ENCODE data around the gene CAMK2G. TPM values are rescaled to one million over a fixed set of nuclear protein-coding genes. Genes with fewer than 3 reads are reported as not detected.

Gene CAMK2G
- total RNA-seq, 5 donors from 2014 or later (not counting 1 experiment from before 2014, with no cell fraction given): 50.6 to 59.9 (median 55.5) TPM

- H3K9me3 ChIP-seq: no peaks in the 10 kb centered on the region
- peaks cover 51 to 60% (median 52%) of the 10 kb centered on the region in 3 donors for H3K4me1 Mint-ChIP-seq
- H3K9me3 Mint-ChIP-seq: no peaks in the 10 kb centered on the region
- no peak overlapping the region for H3K27ac ChIP-seq (ENCODE audit: low read length)
- POLR2A ChIA-PET: interaction anchor here (0.5 to 1.2 kb wide), 9 partner anchors 9 to 489 kb away, joined by 3 to 11 read pairs (median 4); no protein-coding TSS in a partner anchor
- DNase-seq: no peak
- peak overlapping the region; percentile 50 to 89 (median 69) for H3K4me3 Mint-ChIP-seq
- peak overlapping the region in 1 of 2 donors; percentile 5 for H3K4me3 ChIP-seq (ENCODE audit: control insufficient read depth in 1 of 2, extremely low read depth in 1 of 2, low read length in 1 of 2)
- CTCF ChIA-PET: interaction anchor here in 1 of 2 donors (0.6 to 1.3 kb wide), 4 partner anchors 9 to 41 kb away, joined by 3 to 4 read pairs (median 3); partner anchors contain the start of gene CHCHD1
- ATAC-seq (replicated peaks in 1 of 4): no peak
- no peaks in the 10 kb centered on the region for H3K27me3 ChIP-seq (replicated peaks in 1 of 2; ENCODE audit: control insufficient read depth in 2 of 2, extremely low read depth in 1 of 2, insufficient read depth in 2 of 2, low read length in 1 of 2)
- H3K36me3 Mint-ChIP-seq: peaks cover 47% of the 10 kb centered on the region
- H3K27ac Mint-ChIP-seq: peak overlapping the region; percentile 26 to 74
- WGBS (ENCODE audit: insufficient coverage): no CpG with 5 or more reads among the region's 5 CpGs
- no peaks in the 10 kb centered on the region for H3K27me3 Mint-ChIP-seq
- peaks cover 15 to 60% of the 10 kb centered on the region in 2 donors for H3K36me3 ChIP-seq (ENCODE audit: control insufficient read depth in 2 of 2, extremely low read depth in 1 of 2, insufficient read depth in 1 of 2, low read length in 1 of 2)
- H3K4me1 ChIP-seq (ENCODE audit: control insufficient read depth in 1 of 2, extremely low read depth in 1 of 2, insufficient read depth in 2 of 2, low read length in 2 of 2): peaks cover 0 to 50% of the 10 kb centered on the region in 2 experiments
Observed at GRCh38 chr10:73809061-73809818, 65.1 kb downstream of the CAMK2G start.

- 87% methylated on average over 9 of the region's 16 CpGs for WGBS (ENCODE audit: insufficient coverage)
- H3K4me3 Mint-ChIP-seq: peak overlapping the region in 2 of 3 donors; percentile 14 to 89
- H3K9me3 Mint-ChIP-seq: no peaks in the 10 kb centered on the region
- H3K27me3 ChIP-seq (replicated peaks in 1 of 2; ENCODE audit: control insufficient read depth in 2 of 2, extremely low read depth in 1 of 2, insufficient read depth in 2 of 2, low read length in 1 of 2): no peaks in the 10 kb centered on the region
- H3K27ac ChIP-seq (ENCODE audit: low read length): no peak overlapping the region
- no peaks in the 10 kb centered on the region for H3K9me3 ChIP-seq
- H3K36me3 Mint-ChIP-seq: peaks cover 49% of the 10 kb centered on the region
- H3K4me1 Mint-ChIP-seq: peaks cover 57 to 59% (median 58%) of the 10 kb centered on the region in 3 donors
- peaks cover 0 to 50% of the 10 kb centered on the region in 2 experiments for H3K4me1 ChIP-seq (ENCODE audit: control insufficient read depth in 1 of 2, extremely low read depth in 1 of 2, insufficient read depth in 2 of 2, low read length in 2 of 2)
- no peaks in the 10 kb centered on the region for H3K27me3 Mint-ChIP-seq
- peaks cover 14 to 63% of the 10 kb centered on the region in 2 donors for H3K36me3 ChIP-seq (ENCODE audit: control insufficient read depth in 2 of 2, extremely low read depth in 1 of 2, insufficient read depth in 1 of 2, low read length in 1 of 2)
- ChIA-PET CTCF (interaction anchor here in 1 of 2 donors (1.3 kb wide), 1 partner anchor 40 kb away, joined by 3 read pairs; no protein-coding TSS in a partner anchor), POLR2A (interaction anchor here (0.6 to 1.0 kb wide), 5 partner anchors 8 to 490 kb away, joined by 3 to 11 read pairs (median 5); no protein-coding TSS in a partner anchor)
- H3K4me3 ChIP-seq (ENCODE audit: control insufficient read depth in 1 of 2, extremely low read depth in 1 of 2, low read length in 1 of 2): no peak overlapping the region
- DNase-seq: no peak
- no peak for ATAC-seq (replicated peaks in 1 of 4)
- peak overlapping the region; percentile 70 to 74 for H3K27ac Mint-ChIP-seq
Observed at GRCh38 chr10:73808021-73808815, 66.1 kb downstream of the CAMK2G start.

GRCh38 chr10:73807471-73807870 is 66.9 kb downstream of the CAMK2G start:
- peaks cover 48% of the 10 kb centered on the region for H3K36me3 Mint-ChIP-seq
- ChIA-PET POLR2A (no interaction called here), CTCF (interaction anchor here in 1 of 2 donors (0.5 kb wide), 1 partner anchor 133 kb away, joined by 3 read pairs; no protein-coding TSS in a partner anchor)
- Histone ChIP-seq H3K4me3 (ENCODE audit: control insufficient read depth in 1 of 2, extremely low read depth in 1 of 2, low read length in 1 of 2) (no peak overlapping the region), H3K4me1 (ENCODE audit: control insufficient read depth in 1 of 2, extremely low read depth in 1 of 2, insufficient read depth in 2 of 2, low read length in 2 of 2) (peaks cover 0 to 50% of the 10 kb centered on the region in 2 experiments), H3K9me3 (no peaks in the 10 kb centered on the region), H3K36me3 (ENCODE audit: control insufficient read depth in 2 of 2, extremely low read depth in 1 of 2, insufficient read depth in 1 of 2, low read length in 1 of 2) (peaks cover 14 to 71% of the 10 kb centered on the region in 2 donors), H3K27me3 (replicated peaks in 1 of 2; ENCODE audit: control insufficient read depth in 2 of 2, extremely low read depth in 1 of 2, insufficient read depth in 2 of 2, low read length in 1 of 2) (no peaks in the 10 kb centered on the region), H3K27ac (ENCODE audit: low read length) (no peak overlapping the region)
- no peaks in the 10 kb centered on the region for H3K27me3 Mint-ChIP-seq
- DNase-seq: no peak
- peaks cover 56 to 59% (median 58%) of the 10 kb centered on the region in 3 donors for H3K4me1 Mint-ChIP-seq
- no peaks in the 10 kb centered on the region for H3K9me3 Mint-ChIP-seq
- ATAC-seq (replicated peaks in 1 of 4): no peak
- peak overlapping the region in 1 of 3 donors; percentile 22 for H3K4me3 Mint-ChIP-seq
- 98% methylated on average over 13 of the region's 14 CpGs for WGBS (ENCODE audit: insufficient coverage)
- peak overlapping the region in 1 of 2 donors; percentile 70 for H3K27ac Mint-ChIP-seq

- POLR2A ChIA-PET: interaction anchor here in 1 of 2 donors (0.6 kb wide), 1 partner anchor 42 kb away, joined by 3 read pairs; no protein-coding TSS in a partner anchor
Observed at GRCh38 chr10:73806176-73806950, 68.0 kb downstream of the CAMK2G start.

DNA sequence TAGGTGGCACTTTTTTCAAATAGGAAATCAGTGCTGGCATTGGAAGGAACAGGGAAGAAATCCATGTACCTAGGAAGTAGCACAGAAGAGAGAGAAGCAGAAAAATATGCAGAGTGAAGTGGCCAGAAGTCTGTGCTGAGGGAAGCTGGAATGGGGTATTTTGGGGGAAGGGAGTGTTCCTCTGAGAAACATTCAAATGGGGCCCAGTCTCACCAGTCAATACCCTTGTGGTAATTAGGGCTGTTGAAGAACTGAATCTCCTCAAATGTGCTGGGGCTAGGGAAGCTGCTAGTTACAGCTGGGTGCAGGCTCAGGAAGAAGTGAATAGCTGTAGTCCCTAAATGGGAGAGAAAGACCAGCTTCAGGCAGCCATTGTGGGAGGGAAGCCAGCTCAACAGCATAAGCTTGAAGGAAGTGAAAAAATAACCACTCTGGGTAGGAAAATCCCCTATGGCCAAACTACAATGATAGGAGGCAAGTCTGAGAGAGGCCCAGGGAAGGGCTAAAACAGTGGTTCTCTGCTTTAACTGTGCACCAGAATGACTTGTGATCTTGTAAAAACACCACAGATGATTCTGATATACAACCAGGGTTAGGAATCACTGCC is 70.6 kb downstream of the CAMK2G start:
- peaks cover 30 to 89% of the 10 kb centered on the region in 2 donors for H3K36me3 ChIP-seq (ENCODE audit: control insufficient read depth in 2 of 2, extremely low read depth in 1 of 2, insufficient read depth in 1 of 2, low read length in 1 of 2)
- peaks cover 44% of the 10 kb centered on the region for H3K36me3 Mint-ChIP-seq
- peaks cover 0 to 26% of the 10 kb centered on the region in 2 experiments for H3K4me1 ChIP-seq (ENCODE audit: control insufficient read depth in 1 of 2, extremely low read depth in 1 of 2, insufficient read depth in 2 of 2, low read length in 2 of 2)
- H3K9me3 ChIP-seq: no peaks in the 10 kb centered on the region
- peak overlapping the region in 1 of 2 donors; percentile 16 for H3K27ac Mint-ChIP-seq
- peaks cover 37 to 40% (median 39%) of the 10 kb centered on the region in 3 donors for H3K4me1 Mint-ChIP-seq
- ATAC-seq (replicated peaks in 1 of 4) (no peak), DNase-seq (no peak)
- H3K27ac ChIP-seq (ENCODE audit: low read length): no peak overlapping the region
- no peak overlapping the region for H3K4me3 ChIP-seq (ENCODE audit: control insufficient read depth in 1 of 2, extremely low read depth in 1 of 2, low read length in 1 of 2)
- H3K9me3 Mint-ChIP-seq: no peaks in the 10 kb centered on the region
- H3K27me3 ChIP-seq (replicated peaks in 1 of 2; ENCODE audit: control insufficient read depth in 2 of 2, extremely low read depth in 1 of 2, insufficient read depth in 2 of 2, low read length in 1 of 2): no peaks in the 10 kb centered on the region
- ChIA-PET POLR2A (interaction anchor here (0.5 to 1.0 kb wide), 5 partner anchors 9 to 707 kb away, joined by 3 to 8 read pairs (median 6); partner anchors contain the start of gene P4HA1 (in 1 of the 2)), CTCF (no interaction called here)
- H3K27me3 Mint-ChIP-seq: no peaks in the 10 kb centered on the region
- H3K4me3 Mint-ChIP-seq: no peak overlapping the region

More at GRCh38 chr10:73806176-73806950, 68.0 kb downstream of the CAMK2G start:
- Histone ChIP-seq H3K9me3 (no peaks in the 10 kb centered on the region), H3K27me3 (replicated peaks in 1 of 2; ENCODE audit: control insufficient read depth in 2 of 2, extremely low read depth in 1 of 2, insufficient read depth in 2 of 2, low read length in 1 of 2) (no peaks in the 10 kb centered on the region), H3K4me1 (ENCODE audit: control insufficient read depth in 1 of 2, extremely low read depth in 1 of 2, insufficient read depth in 2 of 2, low read length in 2 of 2) (peaks cover 0 to 46% of the 10 kb centered on the region in 2 experiments), H3K4me3 (ENCODE audit: control insufficient read depth in 1 of 2, extremely low read depth in 1 of 2, low read length in 1 of 2) (no peak overlapping the region), H3K27ac (ENCODE audit: low read length) (no peak overlapping the region), H3K36me3 (ENCODE audit: control insufficient read depth in 2 of 2, extremely low read depth in 1 of 2, insufficient read depth in 1 of 2, low read length in 1 of 2) (peaks cover 23 to 82% of the 10 kb centered on the region in 2 donors)
- H3K27ac Mint-ChIP-seq: peak overlapping the region in 1 of 2 donors; percentile 34
- DNase-seq (no peak), ATAC-seq (replicated peaks in 1 of 4) (no peak)
- peaks cover 56 to 58% (median 58%) of the 10 kb centered on the region in 3 donors for H3K4me1 Mint-ChIP-seq
- peaks cover 51% of the 10 kb centered on the region for H3K36me3 Mint-ChIP-seq
- peak overlapping the region in 1 of 3 donors; percentile 22 for H3K4me3 Mint-ChIP-seq
- 98% methylated on average over 14 of the region's 14 CpGs for WGBS (ENCODE audit: insufficient coverage)
- CTCF ChIA-PET: no interaction called here
- H3K9me3 Mint-ChIP-seq: no peaks in the 10 kb centered on the region
- H3K27me3 Mint-ChIP-seq: no peaks in the 10 kb centered on the region

Data from T-cell (primary cell).